Colonic mucosa (tissue), 4 donors: Measurements from ENCODE around the gene TRIM61. TPM values are rescaled to one million over a fixed set of nuclear protein-coding genes. Genes with fewer than 3 reads are reported as not detected.
"Not testable (repeated sequence)": the region's sequence is repeated elsewhere in the genome, so short reads cannot be mapped to it uniquely, and the experiment has no call there.

Source experiments
- DNase-seq: peaks from one replicate; pipeline ENCODE4 v3.0.0-alpha.2; 2020
- H3K27ac ChIP-seq: fragments of 200-600 bp; one replicate; pipeline ENCODE4 v1.8.0; 2021
- H3K27me3 ChIP-seq: fragments of 200-600 bp; one replicate; pipeline ENCODE4 v1.8.0; 2021
- H3K36me3 ChIP-seq: fragments of 200-600 bp; one replicate; pipeline ENCODE4 v1.8.0; 2021
- H3K4me1 ChIP-seq: fragments of 200-600 bp; one replicate; pipeline ENCODE4 v1.8.0; 2021; ENCODE audit warnings: mild to moderate bottlenecking
- H3K4me3 ChIP-seq: fragments of 200-600 bp; one replicate; pipeline ENCODE4 v1.8.0; 2021
- H3K9ac ChIP-seq, 2 donors: one replicate each; pipeline ENCODE4 v1.7.0; 2013; ENCODE audit warnings: control low read depth in 2 of 2, low read depth in 2 of 2, low read length in 2 of 2
- H3K9me3 ChIP-seq: fragments of 200-600 bp; one replicate; pipeline ENCODE4 v1.8.0; 2021
- intact Hi-C: fragments of 100-400 bp; cut with DNase I; formaldehyde crosslinking; loops from one replicate; pipeline ENCODE4 v1.14.1; 2022
- total RNA-seq, 2 donors: library from RNA; stranded (reverse); fragmentation: NEBNext Ultra II Directional in 1 of 2; extraction: Animal tissue kit (Norgen Biotek cat#: 25700) in 1 of 2; gene quantifications; one replicate each; pipeline ENCODE4 v1.2.1, GENCODE V29; 2021
- TF ChIP-seq, protein P1 (sequence below): fragments of 200-600 bp; IDR thresholded peaks from one replicate; pipeline ENCODE4 v1.8.0; 2022; ENCODE audit warnings: antibody characterized with exemption, mild to moderate bottlenecking
- donor health status: healthy.
- donor health status: DM: no; HTN: no; CAD: no.
- donor health status: DM: no; HTN: no; CAD: no.

The TRIM61 gene
- total RNA-seq, 2 donors from 2014 or later: 0.49 TPM; not detected in 1

DNA sequence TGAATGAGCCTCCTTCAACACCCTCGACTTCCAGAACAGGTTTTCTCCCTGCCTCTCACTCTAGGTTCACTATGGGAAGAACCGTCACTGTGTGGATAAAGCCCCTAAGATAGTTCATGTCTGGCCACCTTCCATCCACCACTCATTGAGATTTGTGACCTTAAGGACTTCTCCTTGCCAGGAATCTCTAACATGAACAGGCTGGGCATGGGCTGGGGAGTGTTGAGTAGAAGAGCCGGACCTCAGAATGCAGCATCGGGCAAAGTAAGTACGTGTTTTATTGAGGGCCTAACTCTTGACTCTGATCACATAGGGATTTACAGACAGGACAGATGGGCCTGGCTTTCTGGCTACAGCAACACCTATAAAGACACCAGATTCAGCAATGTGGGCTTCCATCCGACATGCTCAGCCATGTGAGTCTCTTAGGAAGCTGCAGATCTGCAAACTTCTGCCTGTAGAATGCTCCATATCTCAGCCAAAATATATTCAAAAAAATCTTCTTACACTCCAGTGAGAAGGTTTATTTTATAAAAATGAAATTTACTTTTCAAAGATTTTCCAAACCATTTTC lies 28.0 kb upstream of the TRIM61 start:
- Histone ChIP-seq H3K4me3 (no peak overlapping the region), H3K9ac (no peak overlapping the region), H3K27ac (no peak overlapping the region), H3K9me3 (no peaks in the 10 kb centered on the region), H3K4me1 (no peaks in the 10 kb centered on the region), H3K36me3 (no peaks in the 10 kb centered on the region), H3K27me3 (no peaks in the 10 kb centered on the region)
- intact Hi-C loops: no loop called here
- DNase-seq: no peak
- TF ChIP-seq, protein P1, sequence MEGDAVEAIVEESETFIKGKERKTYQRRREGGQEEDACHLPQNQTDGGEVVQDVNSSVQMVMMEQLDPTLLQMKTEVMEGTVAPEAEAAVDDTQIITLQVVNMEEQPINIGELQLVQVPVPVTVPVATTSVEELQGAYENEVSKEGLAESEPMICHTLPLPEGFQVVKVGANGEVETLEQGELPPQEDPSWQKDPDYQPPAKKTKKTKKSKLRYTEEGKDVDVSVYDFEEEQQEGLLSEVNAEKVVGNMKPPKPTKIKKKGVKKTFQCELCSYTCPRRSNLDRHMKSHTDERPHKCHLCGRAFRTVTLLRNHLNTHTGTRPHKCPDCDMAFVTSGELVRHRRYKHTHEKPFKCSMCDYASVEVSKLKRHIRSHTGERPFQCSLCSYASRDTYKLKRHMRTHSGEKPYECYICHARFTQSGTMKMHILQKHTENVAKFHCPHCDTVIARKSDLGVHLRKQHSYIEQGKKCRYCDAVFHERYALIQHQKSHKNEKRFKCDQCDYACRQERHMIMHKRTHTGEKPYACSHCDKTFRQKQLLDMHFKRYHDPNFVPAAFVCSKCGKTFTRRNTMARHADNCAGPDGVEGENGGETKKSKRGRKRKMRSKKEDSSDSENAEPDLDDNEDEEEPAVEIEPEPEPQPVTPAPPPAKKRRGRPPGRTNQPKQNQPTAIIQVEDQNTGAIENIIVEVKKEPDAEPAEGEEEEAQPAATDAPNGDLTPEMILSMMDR: no peak

DNA sequence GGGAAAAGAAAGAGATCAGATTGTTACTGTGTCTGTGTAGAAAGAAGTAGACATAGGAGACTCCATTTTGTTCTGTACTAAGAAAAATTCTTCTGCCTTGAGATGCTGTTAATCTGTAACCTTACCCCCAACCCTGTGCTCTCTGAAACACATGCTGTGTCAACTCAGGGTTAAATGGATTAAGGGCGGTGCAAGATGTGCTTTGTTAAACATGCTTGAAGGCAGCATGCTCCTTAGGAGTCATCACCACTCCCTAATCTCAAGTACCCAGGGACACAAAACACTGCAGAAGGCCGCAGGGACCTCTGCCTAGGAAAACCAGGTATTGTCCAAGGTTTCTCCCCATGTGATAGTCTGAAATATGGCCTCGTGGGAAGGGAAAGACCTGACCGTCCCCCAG lies 24.5 kb upstream of the TRIM61 start:
- H3K4me3 ChIP-seq, H3K27ac ChIP-seq, H3K4me1 ChIP-seq, DNase-seq, H3K27me3 ChIP-seq, intact Hi-C loops, H3K9ac ChIP-seq, H3K36me3 ChIP-seq, H3K9me3 ChIP-seq: not testable (repeated sequence)

DNA sequence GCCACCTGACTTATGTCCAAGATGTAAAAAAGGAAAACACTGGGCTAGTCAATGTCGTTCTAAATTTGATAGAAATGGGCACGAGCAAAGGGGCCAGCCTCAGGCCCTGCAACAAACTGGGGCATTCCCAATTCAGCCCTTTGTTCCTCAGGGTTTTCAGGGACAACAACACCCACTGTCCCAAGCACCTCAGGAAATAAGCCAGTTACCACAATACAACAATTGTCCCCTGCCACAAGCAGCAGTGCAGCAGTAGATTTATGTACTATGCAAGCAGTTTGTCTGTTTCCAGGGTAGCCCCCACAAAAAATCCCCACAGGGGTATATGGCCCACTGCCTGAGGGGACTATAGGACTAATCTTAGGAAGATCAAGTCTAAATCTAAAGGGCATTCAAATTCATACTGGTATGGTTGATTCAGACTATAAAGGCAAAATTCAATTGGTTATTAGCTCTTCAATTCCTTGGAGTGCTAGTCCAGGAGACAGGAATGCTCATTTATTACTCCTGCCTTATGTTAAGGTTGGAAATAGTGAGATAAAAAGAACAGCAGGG lies 21.1 kb upstream of the TRIM61 start:
- H3K4me1 ChIP-seq, H3K27me3 ChIP-seq, intact Hi-C loops, H3K4me3 ChIP-seq, H3K9me3 ChIP-seq, H3K36me3 ChIP-seq, H3K27ac ChIP-seq, H3K9ac ChIP-seq, DNase-seq: not testable (repeated sequence)

- TF ChIP-seq, protein P1: no peak
- Histone ChIP-seq H3K4me3 (no peak overlapping the region), H3K9ac (no peak overlapping the region), H3K9me3 (no peaks in the 10 kb centered on the region), H3K27me3 (no peaks in the 10 kb centered on the region), H3K4me1 (no peaks in the 10 kb centered on the region), H3K36me3 (no peaks in the 10 kb centered on the region), H3K27ac (no peak overlapping the region)
- intact Hi-C loops: no loop called here
- no peak for DNase-seq
These were observed 20.5 kb upstream of the TRIM61 start for GRCh38 chr4:164997941-164998340.

GRCh38 chr4:164997324-164997723 lies 19.9 kb upstream of the TRIM61 start:
- peak; percentile 18 for DNase-seq
- no peak overlapping the region for H3K27ac ChIP-seq
- H3K36me3 ChIP-seq: no peaks in the 10 kb centered on the region
- TF ChIP-seq, protein P1: no peak
- no peaks in the 10 kb centered on the region for H3K4me1 ChIP-seq
- no peak overlapping the region for H3K9ac ChIP-seq
- no peaks in the 10 kb centered on the region for H3K27me3 ChIP-seq
- H3K4me3 ChIP-seq: no peak overlapping the region
- intact Hi-C loops: no loop called here
- H3K9me3 ChIP-seq: no peaks in the 10 kb centered on the region

- H3K4me3 ChIP-seq, H3K36me3 ChIP-seq, DNase-seq, intact Hi-C loops, H3K4me1 ChIP-seq, H3K9me3 ChIP-seq, H3K27ac ChIP-seq, H3K9ac ChIP-seq, H3K27me3 ChIP-seq: not testable (repeated sequence)
These were observed 18.7 kb upstream of the TRIM61 start for GRCh38 chr4:164996123-164996522.

- H3K4me3 ChIP-seq, DNase-seq, H3K9ac ChIP-seq, H3K9me3 ChIP-seq, H3K4me1 ChIP-seq, intact Hi-C loops, H3K36me3 ChIP-seq, H3K27me3 ChIP-seq, H3K27ac ChIP-seq: not testable (repeated sequence)
These were observed 13.3 kb upstream of the TRIM61 start for GRCh38 chr4:164990786-164991185.
